Chondrocyte (in vitro differentiated cells): ENCODE measurements around the gene ASB15. TPM values are rescaled to one million over a fixed set of nuclear protein-coding genes. Genes with fewer than 3 reads are reported as not detected.

Source experiments
- DNase-seq: peaks from one replicate; pipeline ENCODE4 v3.0.0; 2021; ENCODE audit warnings: mixed read lengths, low spot score
- H3K27ac Mint-ChIP-seq: one replicate; pipeline ENCODE4 v1.8.0; 2021; ENCODE audit warnings: mild to moderate bottlenecking, moderate library complexity, mixed read lengths; ENCODE audit not compliant: unreplicated experiment
- H3K27me3 Mint-ChIP-seq: 2 replicates; pipeline ENCODE4 v1.8.0; 2021; ENCODE audit warnings: low read depth, mixed read lengths
- H3K36me3 Mint-ChIP-seq: 2 replicates; pipeline ENCODE4 v1.8.0; 2021; ENCODE audit warnings: low read depth, mixed read lengths
- H3K4me1 Mint-ChIP-seq: 2 replicates; pipeline ENCODE4 v1.8.0; 2021; ENCODE audit warnings: low read depth, mild to moderate bottlenecking, mixed read lengths
- H3K4me3 Mint-ChIP-seq: one replicate; pipeline ENCODE4 v1.8.0; 2021; ENCODE audit warnings: mild to moderate bottlenecking, moderate library complexity, mixed read lengths; ENCODE audit not compliant: unreplicated experiment
- H3K9me3 Mint-ChIP-seq: 2 replicates; pipeline ENCODE4 v1.8.0; 2021; ENCODE audit warnings: low read depth, mixed read lengths
- total RNA-seq: library from RNA; stranded (reverse); gene quantifications from 3 replicates; pipeline ENCODE4 v1.2.1, GENCODE V29; 2021
- TF ChIP-seq, protein P1 (sequence below): fragments of 200-600 bp; sonication (generic); IDR thresholded peaks from 2 replicates; pipeline ENCODE4 v1.5.0; 2021; ENCODE audit warnings: antibody characterized with exemption, mild to moderate bottlenecking, moderate library complexity

ASB15 gene
- total RNA-seq, 1 donor from 2014 or later = not detected

DNA sequence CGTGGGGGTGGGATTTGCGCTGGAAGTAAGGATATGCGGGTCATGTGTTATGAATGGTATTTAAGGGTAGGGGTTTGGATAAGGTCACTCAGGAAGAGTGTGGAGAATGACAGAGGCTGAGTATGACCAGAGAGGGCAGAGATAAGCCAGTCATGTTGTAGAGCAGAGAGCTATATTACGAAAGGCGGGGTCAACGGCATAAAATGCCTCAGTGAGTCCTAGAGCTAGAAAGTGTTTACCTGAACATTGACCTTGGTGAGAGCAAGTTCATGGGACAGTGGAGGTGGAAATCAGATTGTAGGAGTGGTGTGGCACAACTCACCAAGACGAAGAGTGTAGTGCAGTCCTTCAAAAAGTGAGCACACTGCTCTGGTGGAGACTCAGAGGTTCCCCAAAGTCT lies 67.9 kb downstream of the ASB15 start:
- Mint-ChIP-seq H3K27me3 (peaks cover 1% of the 10 kb centered on the region), H3K4me1 (no peaks in the 10 kb centered on the region)

DNA sequence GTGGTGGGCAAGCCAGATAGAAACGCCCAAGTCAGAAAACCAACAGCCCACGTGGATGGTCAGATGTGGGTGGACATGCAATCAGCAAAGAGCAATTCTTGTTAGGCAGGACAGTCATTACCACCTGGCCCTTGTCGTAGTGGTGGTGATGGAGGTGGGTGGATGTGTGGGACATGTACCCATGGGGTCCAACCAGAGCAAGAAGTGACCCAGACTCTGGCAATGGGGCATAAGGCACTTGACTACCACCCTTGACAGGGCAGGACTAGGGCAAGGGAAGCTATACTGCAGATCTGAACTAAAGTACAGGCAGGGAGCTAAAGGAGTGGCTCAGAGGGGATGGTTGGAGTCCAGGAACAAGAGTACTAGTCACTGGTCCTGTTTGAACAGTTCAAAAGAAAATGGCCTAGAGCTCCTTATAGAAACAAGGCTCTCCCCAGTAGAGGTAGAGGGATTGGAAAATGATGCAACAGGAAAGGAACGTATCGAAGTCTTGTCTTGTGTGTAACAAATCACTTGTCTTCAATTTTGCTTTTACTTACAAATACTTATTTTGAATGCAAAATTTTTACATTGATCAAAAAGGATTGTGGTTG lies 71.6 kb downstream of the ASB15 start:
- no peaks in the 10 kb centered on the region for H3K36me3 Mint-ChIP-seq
- H3K27ac Mint-ChIP-seq = no peak overlapping the region
- peaks cover 6% of the 10 kb centered on the region for H3K4me1 Mint-ChIP-seq
- TF ChIP-seq, protein P1, sequence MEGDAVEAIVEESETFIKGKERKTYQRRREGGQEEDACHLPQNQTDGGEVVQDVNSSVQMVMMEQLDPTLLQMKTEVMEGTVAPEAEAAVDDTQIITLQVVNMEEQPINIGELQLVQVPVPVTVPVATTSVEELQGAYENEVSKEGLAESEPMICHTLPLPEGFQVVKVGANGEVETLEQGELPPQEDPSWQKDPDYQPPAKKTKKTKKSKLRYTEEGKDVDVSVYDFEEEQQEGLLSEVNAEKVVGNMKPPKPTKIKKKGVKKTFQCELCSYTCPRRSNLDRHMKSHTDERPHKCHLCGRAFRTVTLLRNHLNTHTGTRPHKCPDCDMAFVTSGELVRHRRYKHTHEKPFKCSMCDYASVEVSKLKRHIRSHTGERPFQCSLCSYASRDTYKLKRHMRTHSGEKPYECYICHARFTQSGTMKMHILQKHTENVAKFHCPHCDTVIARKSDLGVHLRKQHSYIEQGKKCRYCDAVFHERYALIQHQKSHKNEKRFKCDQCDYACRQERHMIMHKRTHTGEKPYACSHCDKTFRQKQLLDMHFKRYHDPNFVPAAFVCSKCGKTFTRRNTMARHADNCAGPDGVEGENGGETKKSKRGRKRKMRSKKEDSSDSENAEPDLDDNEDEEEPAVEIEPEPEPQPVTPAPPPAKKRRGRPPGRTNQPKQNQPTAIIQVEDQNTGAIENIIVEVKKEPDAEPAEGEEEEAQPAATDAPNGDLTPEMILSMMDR = no peak
- DNase-seq = no peak
- no peaks in the 10 kb centered on the region for H3K27me3 Mint-ChIP-seq
- H3K9me3 Mint-ChIP-seq = no peaks in the 10 kb centered on the region
- no peak overlapping the region for H3K4me3 Mint-ChIP-seq

More for the DNA sequence above, 67.9 kb downstream of the ASB15 start:
- Mint-ChIP-seq H3K9me3 (no peaks in the 10 kb centered on the region), H3K4me3 (no peak overlapping the region), H3K27ac (no peak overlapping the region), H3K36me3 (no peaks in the 10 kb centered on the region)
- DNase-seq = no peak
- TF ChIP-seq, protein P1 = no peak

DNA sequence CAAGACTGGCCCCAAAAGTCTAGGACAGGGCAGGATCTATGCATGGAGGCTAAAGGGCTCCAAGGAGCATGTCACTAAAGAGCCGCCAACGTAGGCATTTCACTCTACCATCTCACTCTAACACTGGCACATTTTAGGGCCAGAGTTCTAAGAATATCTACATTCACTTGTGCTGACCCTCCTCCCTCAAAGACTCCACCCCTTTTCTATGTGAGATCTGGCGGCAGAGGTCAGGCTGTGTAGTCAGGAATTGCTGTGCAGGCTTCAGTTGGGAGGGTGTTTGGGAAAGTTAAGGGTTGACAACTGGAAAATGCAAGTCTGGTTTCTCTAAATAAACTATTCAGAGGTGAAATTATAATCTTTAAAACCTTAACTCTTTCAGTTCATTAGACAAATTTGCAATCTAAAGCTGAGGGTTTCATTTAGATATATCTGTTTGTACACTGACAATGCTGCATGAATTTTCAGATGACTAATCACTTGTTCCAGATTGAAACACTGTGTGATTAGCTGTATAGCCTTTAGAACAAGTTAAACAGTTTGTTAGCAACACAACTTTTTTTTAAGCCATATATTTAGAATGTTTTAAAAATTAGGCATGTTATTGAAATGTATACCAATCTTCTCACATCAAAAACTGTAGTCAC lies 72.3 kb downstream of the ASB15 start:
- Mint-ChIP-seq H3K27ac (no peak overlapping the region), H3K36me3 (no peaks in the 10 kb centered on the region), H3K27me3 (no peaks in the 10 kb centered on the region), H3K9me3 (no peaks in the 10 kb centered on the region), H3K4me3 (no peak overlapping the region), H3K4me1 (peaks cover 6% of the 10 kb centered on the region)
- DNase-seq = no peak
- TF ChIP-seq, protein P1 = no peak

DNA sequence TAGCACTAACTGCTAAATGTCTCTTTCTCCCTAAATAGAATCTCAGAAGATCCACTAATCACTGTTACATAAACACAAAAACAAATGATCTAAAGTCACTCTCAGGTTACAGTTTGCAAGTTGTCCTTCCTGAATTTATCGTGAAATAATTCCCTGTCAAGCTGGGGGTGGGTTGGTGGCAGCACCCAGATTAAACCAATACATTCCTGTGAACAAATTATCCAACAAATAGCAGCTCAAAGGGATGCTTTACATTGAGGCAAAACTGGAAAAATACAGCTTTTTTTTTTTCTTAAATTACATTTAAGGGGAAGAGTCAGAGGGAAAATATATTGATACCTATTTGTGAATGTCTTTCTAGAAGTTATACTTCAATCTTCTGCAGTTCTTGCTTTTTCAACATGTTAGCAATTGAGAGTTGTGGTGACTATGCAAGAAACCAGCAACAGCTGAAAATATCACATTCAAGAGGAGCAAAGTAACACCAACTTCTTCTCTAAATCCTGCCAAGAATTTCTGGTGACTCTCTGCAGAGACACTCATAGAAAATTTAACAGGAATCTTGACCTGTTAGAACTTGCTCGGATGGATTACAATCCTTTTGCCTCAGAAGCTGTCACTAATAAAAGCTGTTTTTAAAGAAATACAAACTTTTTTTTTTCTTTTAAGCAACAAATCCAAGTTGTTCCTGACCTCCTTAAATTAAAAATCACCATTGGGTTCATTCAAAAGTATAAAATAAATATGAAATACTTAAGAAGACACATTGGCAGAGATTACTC lies 73.0 kb downstream of the ASB15 start:
- no peaks in the 10 kb centered on the region for H3K9me3 Mint-ChIP-seq
- H3K4me1 Mint-ChIP-seq = peaks cover 6% of the 10 kb centered on the region
- H3K27ac Mint-ChIP-seq = no peak overlapping the region
- H3K27me3 Mint-ChIP-seq = no peaks in the 10 kb centered on the region
- no peak for DNase-seq
- H3K36me3 Mint-ChIP-seq = peaks cover 5% of the 10 kb centered on the region
- TF ChIP-seq, protein P1 = no peak
- no peak overlapping the region for H3K4me3 Mint-ChIP-seq

DNA sequence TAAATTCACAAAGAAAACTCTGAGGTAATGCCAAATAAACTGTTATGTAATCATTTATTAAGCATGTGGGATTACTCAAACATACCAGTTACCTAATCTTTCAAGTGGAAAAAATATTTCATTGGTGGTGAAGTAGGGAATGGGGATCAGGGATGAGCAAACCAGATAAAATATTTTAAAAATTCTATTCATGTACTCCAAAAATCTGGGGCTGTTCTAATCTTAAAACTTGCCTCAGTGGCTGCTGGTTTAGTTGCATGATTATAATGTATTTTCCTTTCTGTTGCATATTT lies 73.5 kb downstream of the ASB15 start:
- TF ChIP-seq, protein P1 = no peak
- Mint-ChIP-seq H3K4me3 (no peak overlapping the region), H3K4me1 (peaks cover 6% of the 10 kb centered on the region), H3K36me3 (peaks cover 5% of the 10 kb centered on the region), H3K9me3 (no peaks in the 10 kb centered on the region), H3K27me3 (no peaks in the 10 kb centered on the region), H3K27ac (no peak overlapping the region)
- DNase-seq = no peak
